ENCODE measurements around the gene NPHP4.

NPHP4 gene

GRCh38 chr1:5948681-5949005 is 43.6 kb downstream of the NPHP4 start:
- no peak for DNase-seq

- no peak for DNase-seq
Observed at GRCh38 chr1:5947978-5948680, 44.1 kb downstream of the NPHP4 start.

GRCh38 chr1:5947071-5947821 is 45.0 kb downstream of the NPHP4 start:
- DNase-seq = no peak

GRCh38 chr1:5945445-5945844 is 46.8 kb downstream of the NPHP4 start:
- no peak for DNase-seq

GRCh38 chr1:5944843-5945167 is 47.4 kb downstream of the NPHP4 start:
- no peak for DNase-seq

- no peak for DNase-seq
Observed at GRCh38 chr1:5944154-5944842, 47.9 kb downstream of the NPHP4 start.

GRCh38 chr1:5943343-5944124 is 48.7 kb downstream of the NPHP4 start:
- no peak for DNase-seq

GRCh38 chr1:5941671-5942070 is 50.6 kb downstream of the NPHP4 start:
- DNase-seq = no peak

GRCh38 chr1:5940723-5941407 is 51.4 kb downstream of the NPHP4 start:
- no peak for DNase-seq

- DNase-seq = no peak
Observed at GRCh38 chr1:5939271-5940170, 52.7 kb downstream of the NPHP4 start.

GRCh38 chr1:5938101-5938646 is 54.1 kb downstream of the NPHP4 start:
- DNase-seq = no peak

- DNase-seq = no peak
Observed at GRCh38 chr1:5937373-5937857, 54.8 kb downstream of the NPHP4 start.

GRCh38 chr1:5936621-5937372 is 55.4 kb downstream of the NPHP4 start:
- DNase-seq = no peak

- DNase-seq = no peak
Observed at GRCh38 chr1:5936126-5936525, 56.1 kb downstream of the NPHP4 start.

GRCh38 chr1:5935026-5935425 is 57.2 kb downstream of the NPHP4 start:
- no peak for DNase-seq

GRCh38 chr1:5934058-5934884 is 58.0 kb downstream of the NPHP4 start:
- no peak for DNase-seq

- no peak for DNase-seq
Observed at GRCh38 chr1:5933676-5934057, 58.6 kb downstream of the NPHP4 start.

GRCh38 chr1:5933050-5933449 is 59.2 kb downstream of the NPHP4 start:
- no peak for DNase-seq

- no peak for DNase-seq
Observed at GRCh38 chr1:5928714-5929400, 63.4 kb downstream of the NPHP4 start.

All from hematopoietic multipotent progenitor cell treated with erythropoietin and hydrocortisone succinate and interleukin-3 and kit ligand, for 6 days (in vitro differentiated cells).